DND-41 (cell line): ENCODE results near the gene HES4.

ENCODE experiments used
- CTCF ChIP-seq: IDR thresholded peaks from 2 replicates; pipeline ENCODE4 v1.5.1; 2012; ENCODE audit warnings: borderline replicate concordance, low read length, moderate library complexity, mild to moderate bottlenecking; ENCODE audit not compliant: poor library complexity, severe bottlenecking; ENCODE audit errors: extremely low read depth
- EZH2 ChIP-seq: IDR thresholded peaks from 3 replicates; pipeline ENCODE4 v1.6.1; 2012; ENCODE audit warnings: borderline replicate concordance, low read depth, mild to moderate bottlenecking, moderate library complexity, low read length, inconsistent platforms; ENCODE audit not compliant: severe bottlenecking

GRCh38 chr1:1020415-1021009 lies 20.6 kb upstream of the HES4 start:
- TF ChIP-seq CTCF (no peak), EZH2 (no peak)
